BE2C (cell line): ENCODE data around the gene WBP1L.

Experiments used
- DNase-seq: peaks from one replicate; pipeline ENCODE4 v3.0.0-alpha.2; 2020
- H3K27me3 ChIP-seq: fragments of 250-450 bp; sonication (Bioruptor Pico); 2 replicates; pipeline ENCODE4 v1.5.1; 2020; ENCODE audit warnings: mild to moderate bottlenecking
- H3K36me3 ChIP-seq: fragments of 250-450 bp; sonication (Bioruptor Pico); 2 replicates; pipeline ENCODE4 v1.5.1; 2020; ENCODE audit warnings: mild to moderate bottlenecking
- H3K4me1 ChIP-seq: fragments of 250-450 bp; sonication (Bioruptor Pico); 2 replicates; pipeline ENCODE4 v1.5.1; 2020
- H3K4me3 ChIP-seq: 2 replicates; pipeline ENCODE4 v1.5.1; 2011; ENCODE audit warnings: low read depth, low read length
- H3K9me3 ChIP-seq: fragments of 250-450 bp; sonication (Bioruptor Pico); 2 replicates; pipeline ENCODE4 v1.5.1; 2020
- TF ChIP-seq, protein P1 (sequence below): IDR thresholded peaks from 2 replicates; pipeline ENCODE4 v1.5.1; 2012; ENCODE audit warnings: mild to moderate bottlenecking, low read depth, low read length

The WBP1L gene

DNA sequence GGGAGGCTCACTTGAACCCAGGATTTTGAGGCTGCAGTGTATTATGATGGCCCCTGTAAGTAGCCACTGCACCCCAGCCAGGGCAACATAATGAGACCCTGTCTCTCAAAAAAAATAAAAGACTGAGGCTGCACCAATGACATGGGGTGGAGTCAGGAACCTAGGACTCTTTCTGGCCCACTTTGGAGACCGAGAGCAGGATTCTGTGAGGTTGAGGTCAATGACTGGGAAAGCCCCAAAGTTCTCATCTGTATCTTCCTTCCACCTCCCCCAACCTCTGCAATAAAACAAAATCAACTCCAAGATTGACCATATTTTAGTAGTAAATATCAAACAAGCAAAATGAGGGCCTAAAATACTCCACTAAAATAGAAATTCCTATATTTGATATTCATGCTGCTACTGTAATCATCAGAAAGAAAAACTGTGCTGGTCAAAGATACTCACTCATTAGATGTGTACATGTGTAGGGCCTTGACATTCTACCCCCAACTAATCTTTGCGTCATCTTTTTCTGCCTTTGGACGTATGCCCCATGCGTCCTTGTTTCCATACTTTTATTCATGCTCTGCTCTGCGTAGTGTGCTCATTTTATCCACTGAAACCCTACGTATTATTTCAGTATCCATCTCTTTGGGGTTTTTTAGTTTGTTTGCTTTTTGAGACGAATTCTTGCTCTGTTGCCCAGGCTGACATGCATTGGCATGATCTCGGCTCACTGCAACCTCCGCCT is 23.8 kb downstream of the WBP1L start:
- DNase-seq: no peak
- H3K36me3 ChIP-seq: no peaks in the 10 kb centered on the region
- TF ChIP-seq, protein P1, sequence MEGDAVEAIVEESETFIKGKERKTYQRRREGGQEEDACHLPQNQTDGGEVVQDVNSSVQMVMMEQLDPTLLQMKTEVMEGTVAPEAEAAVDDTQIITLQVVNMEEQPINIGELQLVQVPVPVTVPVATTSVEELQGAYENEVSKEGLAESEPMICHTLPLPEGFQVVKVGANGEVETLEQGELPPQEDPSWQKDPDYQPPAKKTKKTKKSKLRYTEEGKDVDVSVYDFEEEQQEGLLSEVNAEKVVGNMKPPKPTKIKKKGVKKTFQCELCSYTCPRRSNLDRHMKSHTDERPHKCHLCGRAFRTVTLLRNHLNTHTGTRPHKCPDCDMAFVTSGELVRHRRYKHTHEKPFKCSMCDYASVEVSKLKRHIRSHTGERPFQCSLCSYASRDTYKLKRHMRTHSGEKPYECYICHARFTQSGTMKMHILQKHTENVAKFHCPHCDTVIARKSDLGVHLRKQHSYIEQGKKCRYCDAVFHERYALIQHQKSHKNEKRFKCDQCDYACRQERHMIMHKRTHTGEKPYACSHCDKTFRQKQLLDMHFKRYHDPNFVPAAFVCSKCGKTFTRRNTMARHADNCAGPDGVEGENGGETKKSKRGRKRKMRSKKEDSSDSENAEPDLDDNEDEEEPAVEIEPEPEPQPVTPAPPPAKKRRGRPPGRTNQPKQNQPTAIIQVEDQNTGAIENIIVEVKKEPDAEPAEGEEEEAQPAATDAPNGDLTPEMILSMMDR: no peak
- H3K4me3 ChIP-seq: no peak overlapping the region
- H3K27me3 ChIP-seq: no peaks in the 10 kb centered on the region
- no peaks in the 10 kb centered on the region for H3K9me3 ChIP-seq
- H3K4me1 ChIP-seq: peaks cover 6% of the 10 kb centered on the region

GRCh38 chr10:102769375-102770107 is 25.8 kb downstream of the WBP1L start:
- DNase-seq: no peak
- H3K9me3 ChIP-seq: no peaks in the 10 kb centered on the region
- TF ChIP-seq, protein P1: no peak
- H3K4me1 ChIP-seq: peaks cover 6% of the 10 kb centered on the region; the same call in 1 of the 2 replicates
- H3K27me3 ChIP-seq: no peaks in the 10 kb centered on the region
- H3K36me3 ChIP-seq: no peaks in the 10 kb centered on the region
- H3K4me3 ChIP-seq: no peak overlapping the region

- Histone ChIP-seq H3K36me3 (no peaks in the 10 kb centered on the region), H3K27me3 (no peaks in the 10 kb centered on the region), H3K4me3 (no peak overlapping the region), H3K4me1 (peaks cover 6% of the 10 kb centered on the region; the same call in 1 of the 2 replicates), H3K9me3 (no peaks in the 10 kb centered on the region)
- TF ChIP-seq, protein P1: no peak
- no peak for DNase-seq
Measured at GRCh38 chr10:102770108-102770482, 26.3 kb downstream of the WBP1L start.

GRCh38 chr10:102770792-102771191 is 27.0 kb downstream of the WBP1L start:
- Histone ChIP-seq H3K4me3 (no peak overlapping the region), H3K4me1 (peaks cover 12% of the 10 kb centered on the region), H3K36me3 (no peaks in the 10 kb centered on the region), H3K9me3 (no peaks in the 10 kb centered on the region), H3K27me3 (no peaks in the 10 kb centered on the region)
- DNase-seq: no peak
- TF ChIP-seq, protein P1: no peak

DNA sequence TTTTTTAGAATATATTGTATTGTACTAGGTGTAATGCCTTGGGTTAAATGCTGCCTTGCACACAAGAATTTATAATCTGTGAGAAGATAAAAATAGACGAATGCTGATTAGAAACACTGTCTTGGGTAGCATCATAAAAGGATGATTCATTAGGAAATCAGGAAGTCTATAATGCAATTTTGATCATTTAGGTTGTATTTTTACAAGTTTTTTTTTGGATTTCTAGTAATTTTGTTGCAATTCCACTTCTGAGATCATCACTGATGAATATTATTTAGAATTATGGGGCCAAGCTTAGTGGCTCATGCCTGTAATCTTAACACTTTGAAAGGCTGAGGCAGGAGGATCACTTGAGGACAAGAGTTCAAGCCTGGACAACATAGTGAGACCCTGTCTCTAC is 29.6 kb downstream of the WBP1L start:
- no peaks in the 10 kb centered on the region for H3K36me3 ChIP-seq
- no peaks in the 10 kb centered on the region for H3K27me3 ChIP-seq
- peaks cover 12% of the 10 kb centered on the region for H3K4me1 ChIP-seq
- H3K9me3 ChIP-seq: no peaks in the 10 kb centered on the region
- TF ChIP-seq, protein P1: no peak
- no peak overlapping the region for H3K4me3 ChIP-seq
- no peak for DNase-seq

DNA sequence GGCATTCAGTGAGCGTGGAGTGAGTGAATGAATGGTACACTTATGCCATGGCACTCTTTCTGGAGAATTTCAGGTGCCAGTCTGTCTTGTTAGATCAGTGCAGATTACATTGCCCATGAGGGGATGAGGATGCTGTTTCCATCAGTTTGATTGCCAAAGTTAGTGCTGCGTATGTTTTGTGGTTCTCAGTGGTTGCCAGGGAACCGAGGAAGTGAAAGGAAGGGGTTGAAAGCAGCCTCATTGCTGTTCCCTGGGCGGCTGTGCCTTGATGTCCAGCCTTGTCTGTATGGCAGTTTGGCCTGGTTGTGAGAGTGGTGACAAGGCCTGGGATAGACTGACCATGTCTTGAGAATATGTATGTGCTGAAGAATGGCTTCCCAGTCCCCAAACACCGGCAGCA is 30.2 kb downstream of the WBP1L start:
- TF ChIP-seq, protein P1: no peak
- H3K9me3 ChIP-seq: no peaks in the 10 kb centered on the region
- H3K36me3 ChIP-seq: no peaks in the 10 kb centered on the region
- H3K4me1 ChIP-seq: peaks cover 12% of the 10 kb centered on the region
- no peak for DNase-seq
- no peak overlapping the region for H3K4me3 ChIP-seq
- no peaks in the 10 kb centered on the region for H3K27me3 ChIP-seq
